Activated B cell treated with CpG ODN at 0.5 μM for 24 hours (primary cell): ENCODE data around the gene NOB1. TPM values are rescaled to one million over a fixed set of nuclear protein-coding genes. Genes with fewer than 3 reads are reported as not detected.

Experiments used
- ATAC-seq: fragments of 200-7000 bp; cut with Tn5 transposase; one replicate; pipeline ENCODE4 v1.10.0; 2021; ENCODE audit warnings: low read depth, mild to moderate bottlenecking, moderate library complexity
- CTCF ChIA-PET: fragments of 350-600 bp; sonication (Branson Sonifier 250); formaldehyde crosslinking; loops from one replicate; lab custom pipeline; 2021; ENCODE audit warnings: antibody characterized with exemption; lab: Charles Lee
- POLR2A ChIA-PET: fragments of 350-600 bp; sonication (Branson Sonifier 250); formaldehyde crosslinking; loops from one replicate; lab custom pipeline; 2021; ENCODE audit warnings: antibody characterized with exemption; lab: Charles Lee
- DNase-seq: peaks from one replicate; pipeline ENCODE4 v3.0.0; 2022
- H3K27ac Mint-ChIP-seq: one replicate; pipeline ENCODE4 v1.8.0; 2020; ENCODE audit warnings: mixed read lengths
- H3K27me3 Mint-ChIP-seq: one replicate; pipeline ENCODE4 v1.8.0; 2021; ENCODE audit warnings: mixed read lengths
- H3K36me3 Mint-ChIP-seq: one replicate; pipeline ENCODE4 v1.8.0; 2021; ENCODE audit warnings: low read depth, mixed read lengths
- H3K4me1 Mint-ChIP-seq: one replicate; pipeline ENCODE4 v1.8.0; 2021; ENCODE audit warnings: mixed read lengths
- H3K4me3 Mint-ChIP-seq: one replicate; pipeline ENCODE4 v1.8.0; 2020; ENCODE audit warnings: mild to moderate bottlenecking, mixed read lengths
- H3K9me3 Mint-ChIP-seq: one replicate; pipeline ENCODE4 v1.8.0; 2020; ENCODE audit warnings: mixed read lengths
- intact Hi-C: fragments of 100-400 bp; cut with micrococcal nuclease; formaldehyde crosslinking; loops from one replicate; pipeline ENCODE4 v1.15.1; 2024
- total RNA-seq: library from RNA; stranded (reverse); gene quantifications from 2 replicates; pipeline ENCODE4 v1.2.3, GENCODE V29; 2022
- TF ChIP-seq, protein P1 (sequence below): fragments of 200-600 bp; IDR thresholded peaks from one replicate; pipeline ENCODE4 v1.8.0; 2022; ENCODE audit warnings: antibody characterized with exemption, mild to moderate bottlenecking

Gene NOB1
- total RNA-seq, 1 donor from 2014 or later: 78.8 TPM

- Mint-ChIP-seq H3K27ac (peak overlapping the region; percentile 99), H3K9me3 (no peaks in the 10 kb centered on the region), H3K4me1 (peaks cover 26% of the 10 kb centered on the region), H3K36me3 (peaks cover 34% of the 10 kb centered on the region), H3K4me3 (peak overlapping the region; percentile 100), H3K27me3 (peaks cover 3% of the 10 kb centered on the region)
- ChIA-PET CTCF (interaction anchor here (0.9 to 2.7 kb wide), 8 partner anchors 9 to 358 kb away, joined by 3 to 46 read pairs (median 8); partner anchors contain the start of gene NQO1), POLR2A (interaction anchor here (0.6 to 2.2 kb wide), 21 partner anchors 8 to 423 kb away, joined by 3 to 38 read pairs (median 5); partner anchors contain the start of genes CYB5B, NQO1, PDF and TERF2)
- no peak for ATAC-seq
- no peak for DNase-seq
- TF ChIP-seq, protein P1, sequence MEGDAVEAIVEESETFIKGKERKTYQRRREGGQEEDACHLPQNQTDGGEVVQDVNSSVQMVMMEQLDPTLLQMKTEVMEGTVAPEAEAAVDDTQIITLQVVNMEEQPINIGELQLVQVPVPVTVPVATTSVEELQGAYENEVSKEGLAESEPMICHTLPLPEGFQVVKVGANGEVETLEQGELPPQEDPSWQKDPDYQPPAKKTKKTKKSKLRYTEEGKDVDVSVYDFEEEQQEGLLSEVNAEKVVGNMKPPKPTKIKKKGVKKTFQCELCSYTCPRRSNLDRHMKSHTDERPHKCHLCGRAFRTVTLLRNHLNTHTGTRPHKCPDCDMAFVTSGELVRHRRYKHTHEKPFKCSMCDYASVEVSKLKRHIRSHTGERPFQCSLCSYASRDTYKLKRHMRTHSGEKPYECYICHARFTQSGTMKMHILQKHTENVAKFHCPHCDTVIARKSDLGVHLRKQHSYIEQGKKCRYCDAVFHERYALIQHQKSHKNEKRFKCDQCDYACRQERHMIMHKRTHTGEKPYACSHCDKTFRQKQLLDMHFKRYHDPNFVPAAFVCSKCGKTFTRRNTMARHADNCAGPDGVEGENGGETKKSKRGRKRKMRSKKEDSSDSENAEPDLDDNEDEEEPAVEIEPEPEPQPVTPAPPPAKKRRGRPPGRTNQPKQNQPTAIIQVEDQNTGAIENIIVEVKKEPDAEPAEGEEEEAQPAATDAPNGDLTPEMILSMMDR: no peak
- intact Hi-C loops: loop anchor here (1.0 kb wide), 2 partner anchors 8 to 45 kb away; partner anchors contain the start of gene WWP2
Observed at GRCh38 chr16:69754143-69754468, 620 bp downstream of the NOB1 start.

- Mint-ChIP-seq H3K36me3 (peaks cover 79% of the 10 kb centered on the region), H3K4me3 (no peak overlapping the region), H3K4me1 (peaks cover 18% of the 10 kb centered on the region), H3K27me3 (no peaks in the 10 kb centered on the region), H3K9me3 (no peaks in the 10 kb centered on the region), H3K27ac (no peak overlapping the region)
- TF ChIP-seq, protein P1: no peak
- ChIA-PET POLR2A (interaction anchor here (0.6 kb wide), 1 partner anchor 411 kb away, joined by 4 read pairs; no protein-coding TSS in a partner anchor), CTCF (no interaction called here)
- ATAC-seq: no peak
- no peak for DNase-seq
- intact Hi-C loops: no loop called here
Observed at GRCh38 chr16:69748694-69749345, 5.9 kb downstream of the NOB1 start.

DNA sequence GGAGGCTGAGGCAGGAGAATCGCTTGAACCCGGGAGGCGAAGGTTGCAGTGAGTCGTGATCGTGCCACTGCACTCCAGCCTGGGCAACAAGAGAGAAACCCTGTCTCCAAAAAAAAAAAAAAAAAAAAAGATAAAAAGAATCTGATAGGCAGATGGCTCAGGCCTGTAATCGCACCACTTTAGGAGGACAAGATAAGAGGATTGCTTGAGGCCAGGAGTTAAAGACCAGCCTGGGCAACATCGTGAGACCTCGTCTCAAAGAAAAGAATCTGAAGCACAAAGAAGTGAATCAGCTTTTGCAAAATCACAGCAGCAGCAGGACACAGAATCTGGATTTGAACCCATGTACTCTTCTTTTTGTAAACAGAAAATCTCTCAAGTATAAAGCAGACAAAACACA, 7.6 kb downstream of the NOB1 start:
- ATAC-seq (no peak), DNase-seq (no peak)
- Mint-ChIP-seq H3K27ac (no peak overlapping the region), H3K4me3 (no peak overlapping the region), H3K27me3 (no peaks in the 10 kb centered on the region), H3K36me3 (peaks cover 88% of the 10 kb centered on the region), H3K9me3 (no peaks in the 10 kb centered on the region), H3K4me1 (peaks cover 1% of the 10 kb centered on the region)
- intact Hi-C loops: no loop called here
- TF ChIP-seq, protein P1: no peak
- ChIA-PET POLR2A (no interaction called here), CTCF (no interaction called here)

DNA sequence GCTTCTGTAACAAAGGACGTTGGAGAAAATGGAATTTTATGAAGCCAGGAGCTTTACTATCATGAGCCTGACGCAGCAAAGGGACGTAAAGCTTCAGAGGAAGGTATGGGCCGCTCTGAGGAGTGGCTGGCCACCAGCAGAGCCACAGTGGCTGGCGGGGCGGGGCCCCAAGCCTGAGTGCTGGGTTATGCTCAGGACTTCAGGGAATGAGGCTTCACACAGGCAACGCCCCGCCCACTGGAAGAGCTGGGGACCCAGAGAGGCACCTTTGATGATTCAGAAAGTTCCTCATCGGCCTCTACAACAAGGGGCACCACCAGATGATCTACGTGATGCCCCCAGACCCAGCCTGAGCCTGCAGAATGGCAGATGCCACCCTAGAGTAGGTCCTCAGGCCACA, 8.8 kb downstream of the NOB1 start:
- ChIA-PET POLR2A (interaction anchor here (1.4 kb wide), 1 partner anchor 9 kb away, joined by 4 read pairs; the partner anchor contains the start of gene NOB1), CTCF (interaction anchor here (1.0 to 1.3 kb wide), 2 partner anchors 8 to 37 kb away, joined by 3 read pairs; partner anchors contain the start of gene NOB1)
- Mint-ChIP-seq H3K4me3 (no peak overlapping the region), H3K36me3 (peaks cover 88% of the 10 kb centered on the region), H3K4me1 (no peaks in the 10 kb centered on the region), H3K27me3 (no peaks in the 10 kb centered on the region), H3K27ac (no peak overlapping the region), H3K9me3 (no peaks in the 10 kb centered on the region)
- ATAC-seq: no peak
- intact Hi-C loops: no loop called here
- TF ChIP-seq, protein P1: no peak
- DNase-seq: no peak

GRCh38 chr16:69745232-69745612, 9.5 kb downstream of the NOB1 start:
- intact Hi-C loops: no loop called here
- DNase-seq: no peak
- TF ChIP-seq, protein P1: no peak
- no peak for ATAC-seq
- ChIA-PET CTCF (interaction anchor here (1.3 kb wide), 1 partner anchor 9 kb away, joined by 3 read pairs; the partner anchor contains the start of gene NOB1), POLR2A (interaction anchor here (1.4 kb wide), 1 partner anchor 9 kb away, joined by 4 read pairs; the partner anchor contains the start of gene NOB1)
- H3K4me1 Mint-ChIP-seq: no peaks in the 10 kb centered on the region
- H3K4me3 Mint-ChIP-seq: no peak overlapping the region
- no peaks in the 10 kb centered on the region for H3K9me3 Mint-ChIP-seq
- peak overlapping the region; percentile 53 for H3K27ac Mint-ChIP-seq
- H3K27me3 Mint-ChIP-seq: no peaks in the 10 kb centered on the region
- H3K36me3 Mint-ChIP-seq: peaks cover 87% of the 10 kb centered on the region
